ENCODE data around the gene TBX19. TPM values are rescaled to one million over a fixed set of nuclear protein-coding genes. Genes with fewer than 3 reads are reported as not detected.

The TBX19 gene
- total RNA-seq (2022; extraction: Qiagen RNA extraction; ENCODE audit: low read depth), result 0.59 to 1.0 TPM (median 0.86 TPM) in 5 replicates

DNA sequence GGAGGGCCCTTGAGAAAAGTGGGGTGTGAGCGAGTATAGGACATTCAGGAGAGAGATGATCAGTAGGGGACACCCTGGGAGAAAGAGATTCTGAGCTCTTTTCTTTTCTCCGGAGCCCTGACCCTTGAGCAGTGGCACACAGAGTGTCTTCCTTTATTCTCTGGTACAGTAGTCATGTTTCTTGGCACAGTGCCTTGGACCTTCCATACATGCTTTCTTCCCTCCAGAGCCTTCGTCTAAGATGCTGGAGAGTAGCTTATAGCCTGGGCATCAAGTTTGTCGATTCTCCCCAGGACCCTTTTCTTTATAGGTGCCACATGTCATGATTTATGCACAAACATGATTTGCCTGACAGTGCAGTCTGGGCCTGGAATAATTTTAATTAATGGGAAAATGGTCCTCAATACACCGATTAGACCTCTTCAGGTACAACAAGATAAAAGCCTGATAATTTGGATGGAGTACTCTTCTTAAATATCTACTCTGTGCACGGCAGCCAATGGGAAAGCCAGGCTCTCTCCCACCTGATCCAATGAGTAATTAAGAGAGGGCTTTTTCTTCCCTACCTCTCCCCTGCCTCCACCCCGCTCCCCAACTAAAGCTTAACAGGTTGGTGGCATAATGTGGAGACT, at the start of gene TBX19:
Gene TBX19 (plus strand): TSS at position 582 of the 632 bp plus-strand sequence. CDS start 214 bp downstream, outside the sequence.

Other genes starting within 250 kb of the TBX19 start
- gene GPR161, start 143.9 kb upstream of the TBX19 start, total RNA-seq (2022; extraction: Qiagen RNA extraction; ENCODE audit: low read depth), result 9.2 to 15.6 TPM (median 12.6 TPM) in 5 replicates
- gene TIPRL, start 101.9 kb upstream of the TBX19 start, total RNA-seq (2022; extraction: Qiagen RNA extraction; ENCODE audit: low read depth), result 33.0 to 41.5 TPM (median 35.6 TPM) in 5 replicates
- gene SFT2D2, start 54.9 kb upstream of the TBX19 start, total RNA-seq (2022; extraction: Qiagen RNA extraction; ENCODE audit: low read depth), result 16.1 to 18.5 TPM (median 17.6 TPM) in 5 replicates